ENCODE results near the gene PMEPA1. TPM values are rescaled to one million over a fixed set of nuclear protein-coding genes. Genes with fewer than 3 reads are reported as not detected.

Gene PMEPA1
- polyA plus RNA-seq, 2 of the 4 experiments (the other 2 are of a cell fraction), result 131 to 147 TPM

DNA sequence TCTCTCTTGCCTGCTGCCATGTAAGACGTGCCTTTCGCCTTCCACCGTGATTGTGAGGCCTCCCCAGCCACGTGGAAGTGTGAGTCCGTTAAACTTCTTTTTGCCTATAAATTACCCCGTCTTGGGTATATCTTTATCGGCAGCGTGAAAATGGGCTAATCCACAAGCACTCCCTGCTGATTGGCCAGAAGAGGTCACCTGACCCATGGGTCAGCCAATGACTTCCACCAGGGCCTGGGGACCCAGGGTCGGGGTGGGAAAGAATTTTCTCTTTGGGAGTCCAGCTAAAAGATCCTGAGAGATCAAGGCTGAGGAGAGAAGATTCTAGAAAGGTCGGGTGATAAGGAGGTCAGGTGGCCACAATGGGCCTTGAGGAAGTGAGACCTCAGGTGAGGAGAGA lies 106.7 kb downstream of the PMEPA1 start:
- DNase-seq (ENCODE audit: low read depth in 1 of 2, low spot score in 1 of 2), result no peak
- FAIRE-seq, result no peak
- Histone ChIP-seq H3K4me1 (peaks cover 8% of the 10 kb centered on the region; the same call in 1 of the 3 replicates), H3K4me2 (no peak overlapping the region), H3K27ac (no peak overlapping the region), H3K4me3 (no peak overlapping the region), H3K9me3 (no peaks in the 10 kb centered on the region)
- TF ChIP-seq, protein P1, sequence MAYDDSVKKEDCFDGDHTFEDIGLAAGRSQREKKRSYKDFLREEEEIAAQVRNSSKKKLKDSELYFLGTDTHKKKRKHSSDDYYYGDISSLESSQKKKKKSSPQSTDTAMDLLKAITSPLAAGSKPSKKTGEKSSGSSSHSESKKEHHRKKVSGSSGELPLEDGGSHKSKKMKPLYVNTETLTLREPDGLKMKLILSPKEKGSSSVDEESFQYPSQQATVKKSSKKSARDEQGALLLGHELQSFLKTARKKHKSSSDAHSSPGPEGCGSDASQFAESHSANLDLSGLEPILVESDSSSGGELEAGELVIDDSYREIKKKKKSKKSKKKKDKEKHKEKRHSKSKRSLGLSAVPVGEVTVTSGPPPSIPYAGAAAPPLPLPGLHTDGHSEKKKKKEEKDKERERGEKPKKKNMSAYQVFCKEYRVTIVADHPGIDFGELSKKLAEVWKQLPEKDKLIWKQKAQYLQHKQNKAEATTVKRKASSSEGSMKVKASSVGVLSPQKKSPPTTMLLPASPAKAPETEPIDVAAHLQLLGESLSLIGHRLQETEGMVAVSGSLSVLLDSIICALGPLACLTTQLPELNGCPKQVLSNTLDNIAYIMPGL (CRISPR knock-in tag; IDR thresholded peaks at IDR 0.05; ENCODE audit: borderline replicate concordance), result no peak
- TF ChIP-seq NR3C1 (IDR thresholded peaks at IDR 0.05), result no peak
- no peak for TF ChIP-seq HOXB5 (CRISPR knock-in tag; IDR thresholded peaks at IDR 0.05)
- TF ChIP-seq, protein P2, sequence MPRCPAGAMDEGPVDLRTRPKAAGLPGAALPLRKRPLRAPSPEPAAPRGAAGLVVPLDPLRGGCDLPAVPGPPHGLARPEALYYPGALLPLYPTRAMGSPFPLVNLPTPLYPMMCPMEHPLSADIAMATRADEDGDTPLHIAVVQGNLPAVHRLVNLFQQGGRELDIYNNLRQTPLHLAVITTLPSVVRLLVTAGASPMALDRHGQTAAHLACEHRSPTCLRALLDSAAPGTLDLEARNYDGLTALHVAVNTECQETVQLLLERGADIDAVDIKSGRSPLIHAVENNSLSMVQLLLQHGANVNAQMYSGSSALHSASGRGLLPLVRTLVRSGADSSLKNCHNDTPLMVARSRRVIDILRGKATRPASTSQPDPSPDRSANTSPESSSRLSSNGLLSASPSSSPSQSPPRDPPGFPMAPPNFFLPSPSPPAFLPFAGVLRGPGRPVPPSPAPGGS (IDR thresholded peaks at IDR 0.05), result no peak
- no peak for TF ChIP-seq CHD2 (IDR thresholded peaks at IDR 0.05; ENCODE audit: low read length, partially characterized antibody)
- TF ChIP-seq EP300 (IDR thresholded peaks at IDR 0.05), result no peak
- no peak for TF ChIP-seq FOSL2 (IDR thresholded peaks at IDR 0.05)
- TF ChIP-seq FOSL2 (CRISPR knock-in tag; IDR thresholded peaks at IDR 0.05), result no peak
- no peak for TF ChIP-seq ZC3H11A (IDR thresholded peaks at IDR 0.05)
- no peak for TF ChIP-seq POLR2A (IDR thresholded peaks at IDR 0.05; ENCODE audit: low read length)
- TF ChIP-seq, protein P3, sequence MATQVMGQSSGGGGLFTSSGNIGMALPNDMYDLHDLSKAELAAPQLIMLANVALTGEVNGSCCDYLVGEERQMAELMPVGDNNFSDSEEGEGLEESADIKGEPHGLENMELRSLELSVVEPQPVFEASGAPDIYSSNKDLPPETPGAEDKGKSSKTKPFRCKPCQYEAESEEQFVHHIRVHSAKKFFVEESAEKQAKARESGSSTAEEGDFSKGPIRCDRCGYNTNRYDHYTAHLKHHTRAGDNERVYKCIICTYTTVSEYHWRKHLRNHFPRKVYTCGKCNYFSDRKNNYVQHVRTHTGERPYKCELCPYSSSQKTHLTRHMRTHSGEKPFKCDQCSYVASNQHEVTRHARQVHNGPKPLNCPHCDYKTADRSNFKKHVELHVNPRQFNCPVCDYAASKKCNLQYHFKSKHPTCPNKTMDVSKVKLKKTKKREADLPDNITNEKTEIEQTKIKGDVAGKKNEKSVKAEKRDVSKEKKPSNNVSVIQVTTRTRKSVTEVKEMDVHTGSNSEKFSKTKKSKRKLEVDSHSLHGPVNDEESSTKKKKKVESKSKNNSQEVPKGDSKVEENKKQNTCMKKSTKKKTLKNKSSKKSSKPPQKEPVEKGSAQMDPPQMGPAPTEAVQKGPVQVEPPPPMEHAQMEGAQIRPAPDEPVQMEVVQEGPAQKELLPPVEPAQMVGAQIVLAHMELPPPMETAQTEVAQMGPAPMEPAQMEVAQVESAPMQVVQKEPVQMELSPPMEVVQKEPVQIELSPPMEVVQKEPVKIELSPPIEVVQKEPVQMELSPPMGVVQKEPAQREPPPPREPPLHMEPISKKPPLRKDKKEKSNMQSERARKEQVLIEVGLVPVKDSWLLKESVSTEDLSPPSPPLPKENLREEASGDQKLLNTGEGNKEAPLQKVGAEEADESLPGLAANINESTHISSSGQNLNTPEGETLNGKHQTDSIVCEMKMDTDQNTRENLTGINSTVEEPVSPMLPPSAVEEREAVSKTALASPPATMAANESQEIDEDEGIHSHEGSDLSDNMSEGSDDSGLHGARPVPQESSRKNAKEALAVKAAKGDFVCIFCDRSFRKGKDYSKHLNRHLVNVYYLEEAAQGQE (IDR thresholded peaks at IDR 0.05), result no peak
- TF ChIP-seq, protein P4, sequence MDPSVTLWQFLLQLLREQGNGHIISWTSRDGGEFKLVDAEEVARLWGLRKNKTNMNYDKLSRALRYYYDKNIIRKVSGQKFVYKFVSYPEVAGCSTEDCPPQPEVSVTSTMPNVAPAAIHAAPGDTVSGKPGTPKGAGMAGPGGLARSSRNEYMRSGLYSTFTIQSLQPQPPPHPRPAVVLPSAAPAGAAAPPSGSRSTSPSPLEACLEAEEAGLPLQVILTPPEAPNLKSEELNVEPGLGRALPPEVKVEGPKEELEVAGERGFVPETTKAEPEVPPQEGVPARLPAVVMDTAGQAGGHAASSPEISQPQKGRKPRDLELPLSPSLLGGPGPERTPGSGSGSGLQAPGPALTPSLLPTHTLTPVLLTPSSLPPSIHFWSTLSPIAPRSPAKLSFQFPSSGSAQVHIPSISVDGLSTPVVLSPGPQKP (IDR thresholded peaks at IDR 0.05; ENCODE audit: low read depth, low read length), result no peak
- no peak for TF ChIP-seq MAFK (IDR thresholded peaks at IDR 0.05; ENCODE audit: partially characterized antibody)
- CTCF ChIA-PET, result interaction anchor here (0.6 to 11.3 kb wide), 5 partner anchors 20 to 1893 kb away, joined by 3 to 324 read pairs (median 7); no protein-coding TSS in a partner anchor
- 71% methylated on average over 10 of the region's 10 CpGs for WGBS (ENCODE audit: missing lambda C conversion rate)
- POLR2A ChIA-PET, result no interaction called here
- ATAC-seq, result no peak

DNA sequence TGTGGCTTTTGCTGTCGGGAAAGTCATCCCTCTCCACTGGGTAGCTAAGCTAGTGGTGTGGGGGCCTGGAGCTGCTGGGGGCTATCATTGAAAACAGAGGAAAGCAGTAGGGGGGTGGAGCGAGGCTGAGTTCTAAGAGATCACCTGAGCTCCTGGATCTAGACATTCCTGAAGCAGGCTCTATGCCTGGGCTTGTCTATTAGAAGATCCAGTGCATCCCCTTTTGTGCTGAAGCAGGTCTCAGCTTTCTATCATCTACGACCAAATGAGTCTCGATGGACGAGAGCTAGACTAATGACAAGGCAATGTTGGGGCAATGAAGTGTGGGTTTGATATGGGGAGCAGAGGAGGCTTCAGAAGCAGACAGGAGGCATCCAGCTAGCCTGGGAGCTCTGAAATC lies 108.1 kb downstream of the PMEPA1 start:
- DNase-seq (ENCODE audit: low read depth in 1 of 2, low spot score in 1 of 2) (no peak), ATAC-seq (no peak), FAIRE-seq (no peak)
- Histone ChIP-seq H3K4me1 (peaks cover 12% of the 10 kb centered on the region; the same call in 1 of the 3 replicates), H3K4me3 (no peak overlapping the region), H3K27ac (no peak overlapping the region), H3K9me3 (no peaks in the 10 kb centered on the region), H3K4me2 (no peak overlapping the region)
- WGBS (ENCODE audit: missing lambda C conversion rate), result 52% methylated on average over 5 of the region's 5 CpGs
- ChIA-PET POLR2A (interaction anchor here (1.1 kb wide), 1 partner anchor 96 kb away, joined by 3 read pairs; no protein-coding TSS in a partner anchor), CTCF (interaction anchor here (0.8 to 11.9 kb wide), 9 partner anchors 8 to 608 kb away, joined by 4 to 388 read pairs (median 7); no protein-coding TSS in a partner anchor)
- TF ChIP-seq RCOR1 (IDR thresholded peaks at IDR 0.05; ENCODE audit: low read depth, low read length) (no peak), ZSCAN20 (CRISPR knock-in tag; IDR thresholded peaks at IDR 0.05) (no peak), JUNB (IDR thresholded peaks at IDR 0.05) (no peak), CBX2 (IDR thresholded peaks at IDR 0.05; ENCODE audit: borderline replicate concordance, low read depth) (no peak), JUN (IDR thresholded peaks at IDR 0.05) (no peak), MAFK (IDR thresholded peaks at IDR 0.05; ENCODE audit: partially characterized antibody) (no peak), CBX8 (IDR thresholded peaks at IDR 0.05) (no peak), HEYL (CRISPR knock-in tag; IDR thresholded peaks at IDR 0.05) (no peak), HOXB13 (CRISPR knock-in tag; IDR thresholded peaks at IDR 0.05; ENCODE audit: low read depth) (no peak), KDM1A (IDR thresholded peaks at IDR 0.05; ENCODE audit: low read depth) (no peak), EHMT2 (IDR thresholded peaks at IDR 0.05; ENCODE audit: low read depth) (no peak)
- TF ChIP-seq, protein P3 (IDR thresholded peaks at IDR 0.05), result no peak
- TF ChIP-seq, protein P2 (IDR thresholded peaks at IDR 0.05), result no peak
- TF ChIP-seq, protein P5, sequence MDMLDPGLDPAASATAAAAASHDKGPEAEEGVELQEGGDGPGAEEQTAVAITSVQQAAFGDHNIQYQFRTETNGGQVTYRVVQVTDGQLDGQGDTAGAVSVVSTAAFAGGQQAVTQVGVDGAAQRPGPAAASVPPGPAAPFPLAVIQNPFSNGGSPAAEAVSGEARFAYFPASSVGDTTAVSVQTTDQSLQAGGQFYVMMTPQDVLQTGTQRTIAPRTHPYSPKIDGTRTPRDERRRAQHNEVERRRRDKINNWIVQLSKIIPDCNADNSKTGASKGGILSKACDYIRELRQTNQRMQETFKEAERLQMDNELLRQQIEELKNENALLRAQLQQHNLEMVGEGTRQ (IDR thresholded peaks at IDR 0.05), result no peak

All from A549 (cell line).